ENCODE measurements around the gene VIM.

Gene VIM

DNA sequence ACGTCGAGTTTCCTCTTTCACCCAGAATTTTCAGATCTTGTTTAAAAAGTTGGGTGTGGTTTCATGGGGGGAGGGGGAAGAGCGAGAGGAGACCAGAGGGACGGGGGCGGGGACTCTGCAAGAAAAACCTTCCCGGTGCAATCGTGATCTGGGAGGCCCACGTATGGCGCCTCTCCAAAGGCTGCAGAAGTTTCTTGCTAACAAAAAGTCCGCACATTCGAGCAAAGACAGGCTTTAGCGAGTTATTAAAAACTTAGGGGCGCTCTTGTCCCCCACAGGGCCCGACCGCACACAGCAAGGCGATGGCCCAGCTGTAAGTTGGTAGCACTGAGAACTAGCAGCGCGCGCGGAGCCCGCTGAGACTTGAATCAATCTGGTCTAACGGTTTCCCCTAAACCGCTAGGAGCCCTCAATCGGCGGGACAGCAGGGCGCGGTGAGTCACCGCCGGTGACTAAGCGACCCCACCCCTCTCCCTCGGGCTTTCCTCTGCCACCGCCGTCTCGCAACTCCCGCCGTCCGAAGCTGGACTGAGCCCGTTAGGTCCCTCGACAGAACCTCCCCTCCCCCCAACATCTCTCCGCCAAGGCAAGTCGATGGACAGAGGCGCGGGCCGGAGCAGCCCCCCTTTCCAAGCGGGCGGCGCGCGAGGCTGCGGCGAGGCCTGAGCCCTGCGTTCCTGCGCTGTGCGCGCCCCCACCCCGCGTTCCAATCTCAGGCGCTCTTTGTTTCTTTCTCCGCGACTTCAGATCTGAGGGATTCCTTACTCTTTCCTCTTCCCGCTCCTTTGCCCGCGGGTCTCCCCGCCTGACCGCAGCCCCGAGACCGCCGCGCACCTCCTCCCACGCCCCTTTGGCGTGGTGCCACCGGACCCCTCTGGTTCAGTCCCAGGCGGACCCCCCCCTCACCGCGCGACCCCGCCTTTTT lies at the start of gene VIM:
VIM (plus strand) TSS at position 151 of the 925 bp plus-strand sequence. CDS start 1,182 bp downstream, outside the sequence.
- DNase-seq (ENCODE audit: low spot score): peak; percentile 54
- TF ChIP-seq, protein P1, sequence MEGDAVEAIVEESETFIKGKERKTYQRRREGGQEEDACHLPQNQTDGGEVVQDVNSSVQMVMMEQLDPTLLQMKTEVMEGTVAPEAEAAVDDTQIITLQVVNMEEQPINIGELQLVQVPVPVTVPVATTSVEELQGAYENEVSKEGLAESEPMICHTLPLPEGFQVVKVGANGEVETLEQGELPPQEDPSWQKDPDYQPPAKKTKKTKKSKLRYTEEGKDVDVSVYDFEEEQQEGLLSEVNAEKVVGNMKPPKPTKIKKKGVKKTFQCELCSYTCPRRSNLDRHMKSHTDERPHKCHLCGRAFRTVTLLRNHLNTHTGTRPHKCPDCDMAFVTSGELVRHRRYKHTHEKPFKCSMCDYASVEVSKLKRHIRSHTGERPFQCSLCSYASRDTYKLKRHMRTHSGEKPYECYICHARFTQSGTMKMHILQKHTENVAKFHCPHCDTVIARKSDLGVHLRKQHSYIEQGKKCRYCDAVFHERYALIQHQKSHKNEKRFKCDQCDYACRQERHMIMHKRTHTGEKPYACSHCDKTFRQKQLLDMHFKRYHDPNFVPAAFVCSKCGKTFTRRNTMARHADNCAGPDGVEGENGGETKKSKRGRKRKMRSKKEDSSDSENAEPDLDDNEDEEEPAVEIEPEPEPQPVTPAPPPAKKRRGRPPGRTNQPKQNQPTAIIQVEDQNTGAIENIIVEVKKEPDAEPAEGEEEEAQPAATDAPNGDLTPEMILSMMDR (IDR thresholded peaks at IDR 0.05; ENCODE audit: extremely low read depth, insufficient read depth, missing control alignments): no peak
- in situ Hi-C loops (cut with MboI; ENCODE audit: low pct_unique_long_range_greater_than_20kb, low sequenced_read_pairs, unreplicated experiment): no loop called here

DNA sequence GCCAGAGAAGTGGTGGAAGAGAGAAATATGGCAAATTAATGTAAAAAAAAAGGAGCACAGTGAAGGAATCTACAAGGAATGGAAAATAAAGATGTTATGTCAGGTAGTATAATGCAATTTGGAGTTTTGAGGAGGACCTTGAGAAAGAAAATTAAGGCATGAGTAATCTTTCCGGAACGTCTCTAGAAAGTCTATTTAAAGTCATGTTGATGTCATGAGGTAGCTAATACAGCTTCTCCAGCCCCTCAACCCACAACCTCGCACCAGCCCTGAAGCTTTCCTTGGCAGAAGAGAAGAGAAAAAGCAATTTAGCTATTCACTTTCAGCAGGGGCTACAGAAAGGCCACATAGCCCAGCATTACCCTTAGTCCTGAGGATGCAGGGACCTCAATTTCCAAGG lies 49.0 kb upstream of the VIM start:
- TF ChIP-seq, protein P1 (IDR thresholded peaks at IDR 0.05; ENCODE audit: extremely low read depth, insufficient read depth, missing control alignments): no peak
- no peak for DNase-seq (ENCODE audit: low spot score)
- in situ Hi-C loops (cut with MboI; ENCODE audit: low pct_unique_long_range_greater_than_20kb, low sequenced_read_pairs, unreplicated experiment): no loop called here

DNA sequence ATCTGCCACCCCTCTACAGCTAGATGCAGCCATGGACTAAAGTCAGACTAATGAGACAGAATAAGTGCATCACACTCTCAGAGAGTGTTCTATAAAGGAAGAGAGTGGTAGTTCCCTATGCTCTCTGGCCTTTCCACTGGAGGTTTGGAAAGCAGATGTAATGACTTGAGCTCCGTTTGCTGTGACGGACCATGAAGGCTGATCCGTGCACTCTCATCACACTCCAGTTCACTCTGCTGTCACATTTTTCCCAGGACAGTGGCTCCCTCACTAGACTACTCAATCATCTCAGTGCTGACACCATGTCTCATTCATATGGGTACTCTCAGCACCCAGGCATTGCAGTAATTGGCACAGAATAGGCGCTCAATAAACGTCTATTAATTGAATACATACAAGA lies 46.9 kb upstream of the VIM start:
- no peak for DNase-seq (ENCODE audit: low spot score)
- TF ChIP-seq, protein P1 (IDR thresholded peaks at IDR 0.05; ENCODE audit: extremely low read depth, insufficient read depth, missing control alignments): no peak
- in situ Hi-C loops (cut with MboI; ENCODE audit: low pct_unique_long_range_greater_than_20kb, low sequenced_read_pairs, unreplicated experiment): no loop called here

DNA sequence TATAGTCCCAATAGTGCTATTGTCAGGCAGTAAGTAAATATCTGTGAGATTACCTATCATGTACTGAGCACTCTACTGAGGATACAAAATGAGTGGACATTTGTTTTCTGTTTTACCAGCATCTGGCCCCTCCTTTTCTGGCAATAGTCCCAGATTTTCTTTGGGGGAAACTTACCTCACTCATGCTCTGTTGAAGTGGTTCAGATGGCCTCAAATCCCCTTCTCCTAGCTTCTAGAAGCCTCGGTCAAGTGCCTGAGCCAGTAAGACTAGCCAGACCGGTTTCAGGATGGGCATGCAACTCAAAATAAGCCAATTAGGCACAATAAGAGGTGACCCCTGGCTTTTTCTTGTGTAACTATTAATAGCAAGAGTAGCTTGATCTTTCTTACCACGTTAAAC lies 46.3 kb upstream of the VIM start:
- TF ChIP-seq, protein P1 (IDR thresholded peaks at IDR 0.05; ENCODE audit: extremely low read depth, insufficient read depth, missing control alignments): no peak
- no peak for DNase-seq (ENCODE audit: low spot score)
- in situ Hi-C loops (cut with MboI; ENCODE audit: low pct_unique_long_range_greater_than_20kb, low sequenced_read_pairs, unreplicated experiment): no loop called here

DNA sequence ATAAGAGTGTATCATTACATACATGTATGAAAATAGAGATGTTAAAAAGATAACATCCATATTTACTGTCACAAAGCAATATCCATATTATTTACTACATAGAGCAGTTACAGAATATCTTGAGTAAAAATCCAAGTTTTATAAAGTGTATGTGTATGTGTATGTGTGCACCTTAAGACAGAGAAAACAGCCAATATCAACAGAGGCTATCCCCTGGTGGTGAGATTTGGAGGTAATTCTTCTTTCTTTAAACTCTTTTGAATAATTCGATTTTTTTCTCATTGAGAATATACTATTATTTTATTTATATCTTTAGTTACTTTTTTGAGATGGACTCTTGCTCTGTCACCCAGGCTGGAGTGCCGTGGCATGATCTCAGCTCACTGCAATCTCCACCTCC lies 44.9 kb upstream of the VIM start:
- no peak for DNase-seq (ENCODE audit: low spot score)
- in situ Hi-C loops (cut with MboI; ENCODE audit: low pct_unique_long_range_greater_than_20kb, low sequenced_read_pairs, unreplicated experiment): no loop called here
- TF ChIP-seq, protein P1 (IDR thresholded peaks at IDR 0.05; ENCODE audit: extremely low read depth, insufficient read depth, missing control alignments): no peak

DNA sequence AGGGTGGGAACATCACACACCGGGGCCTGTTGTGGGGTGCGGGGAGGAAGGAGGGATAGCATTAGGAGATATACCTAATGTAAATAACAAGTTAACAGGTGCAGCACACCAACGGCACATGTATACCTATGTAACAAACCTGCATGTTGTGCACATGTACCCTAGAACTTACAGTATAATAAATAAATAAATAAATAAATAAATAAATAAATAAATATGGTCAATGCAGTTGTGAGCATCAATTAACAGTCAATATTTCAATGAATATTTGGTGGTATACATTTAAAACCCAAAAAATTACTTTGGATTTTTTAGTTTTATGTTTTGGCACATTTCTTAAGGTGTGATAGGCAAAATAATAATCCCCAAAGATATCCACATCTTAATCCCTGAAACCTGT lies 42.2 kb upstream of the VIM start:
- in situ Hi-C loops (cut with MboI; ENCODE audit: low pct_unique_long_range_greater_than_20kb, low sequenced_read_pairs, unreplicated experiment): no loop called here
- DNase-seq (ENCODE audit: low spot score): no peak
- TF ChIP-seq, protein P1 (IDR thresholded peaks at IDR 0.05; ENCODE audit: extremely low read depth, insufficient read depth, missing control alignments): no peak

Data from GM13977 (cell line).